SIG-M5 treated with dmso at 0.1 percent for 504 hours (cell line): ENCODE data around the gene COL4A3.
"Not testable (repeated sequence)": the region's sequence is repeated elsewhere in the genome, so short reads cannot be mapped to it uniquely, and the experiment has no call there.

ENCODE experiments used
- DNase-seq: peaks from one replicate; lab custom pipeline; 2025; ENCODE audit not compliant: unreplicated experiment; lab: John Stamatoyannopoulos, UW

COL4A3 gene

DNA sequence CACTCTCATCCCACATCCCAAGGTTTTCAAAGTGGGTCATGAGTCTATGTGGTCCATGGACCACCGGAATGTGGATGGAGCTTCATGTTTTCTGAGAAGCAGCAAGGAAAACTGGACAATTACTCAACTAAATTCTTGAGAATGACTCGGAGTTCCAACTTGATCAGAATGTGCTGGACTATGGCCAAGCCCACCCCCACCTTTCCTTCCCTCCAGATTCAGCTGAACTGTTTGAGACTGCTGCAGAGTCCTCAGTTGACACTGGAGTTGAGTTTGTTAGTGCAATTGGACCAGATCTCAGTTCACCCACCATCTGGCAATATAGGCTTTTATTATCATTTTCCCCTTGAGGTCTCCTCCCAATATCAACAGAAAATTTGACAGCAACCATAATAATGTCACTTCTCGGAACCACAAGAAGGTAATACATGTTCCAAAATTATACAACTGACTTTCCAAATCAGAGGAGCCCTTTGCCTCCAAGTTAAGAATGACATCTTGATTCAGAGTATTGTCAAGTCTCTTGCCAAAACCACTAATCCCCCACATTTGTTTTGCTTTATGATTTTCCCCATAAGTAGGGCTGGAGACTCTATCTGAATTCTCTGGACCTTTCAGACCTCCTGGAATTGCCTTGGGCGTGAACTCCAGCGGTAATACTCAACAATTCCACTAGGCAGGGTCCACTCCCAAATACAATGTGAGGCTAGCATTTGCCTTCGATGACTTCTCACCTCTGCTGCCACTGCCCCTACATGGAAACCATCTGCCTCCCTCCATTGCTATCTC is 9.2 kb upstream of the COL4A3 start:
- no peak for DNase-seq

DNA sequence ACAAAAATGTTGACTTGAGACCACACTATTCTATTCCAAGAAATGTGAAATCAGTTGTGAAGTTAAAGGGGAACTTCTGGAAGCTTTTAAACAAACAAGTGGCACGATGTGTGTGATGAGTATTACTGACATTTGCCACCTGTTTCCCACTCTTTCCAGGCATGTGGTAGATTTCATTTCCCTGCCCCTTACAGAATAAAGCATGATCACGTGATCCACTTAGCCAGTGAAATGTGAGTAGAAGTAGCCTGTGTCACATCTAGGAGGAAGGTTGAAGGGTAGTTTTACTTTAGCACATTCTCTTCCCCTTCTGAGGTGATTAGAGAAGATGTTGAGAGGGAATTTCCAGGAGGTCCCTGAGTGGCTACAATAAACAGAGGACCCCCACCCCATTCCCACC is 4.3 kb upstream of the COL4A3 start:
- DNase-seq, result no peak

DNA sequence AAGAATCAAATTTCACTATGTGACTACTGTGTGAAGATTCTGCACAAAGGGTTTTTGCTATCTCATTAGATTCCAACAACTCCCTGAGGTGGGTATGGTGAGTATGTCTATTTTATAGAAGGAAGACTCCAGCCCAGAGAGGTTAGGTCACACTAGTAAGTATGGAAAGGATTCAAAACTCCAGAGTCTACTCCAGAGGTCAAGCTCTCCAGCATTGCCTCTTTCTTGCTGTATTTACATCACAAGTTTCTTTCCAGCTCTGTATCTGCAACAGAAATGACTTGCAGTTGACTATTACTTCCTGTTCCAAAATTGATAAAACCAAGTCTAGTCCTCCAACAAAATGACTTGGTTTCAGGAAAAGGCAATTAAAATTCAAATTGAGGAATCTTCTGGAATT is 2.5 kb upstream of the COL4A3 start:
- no peak for DNase-seq

DNA sequence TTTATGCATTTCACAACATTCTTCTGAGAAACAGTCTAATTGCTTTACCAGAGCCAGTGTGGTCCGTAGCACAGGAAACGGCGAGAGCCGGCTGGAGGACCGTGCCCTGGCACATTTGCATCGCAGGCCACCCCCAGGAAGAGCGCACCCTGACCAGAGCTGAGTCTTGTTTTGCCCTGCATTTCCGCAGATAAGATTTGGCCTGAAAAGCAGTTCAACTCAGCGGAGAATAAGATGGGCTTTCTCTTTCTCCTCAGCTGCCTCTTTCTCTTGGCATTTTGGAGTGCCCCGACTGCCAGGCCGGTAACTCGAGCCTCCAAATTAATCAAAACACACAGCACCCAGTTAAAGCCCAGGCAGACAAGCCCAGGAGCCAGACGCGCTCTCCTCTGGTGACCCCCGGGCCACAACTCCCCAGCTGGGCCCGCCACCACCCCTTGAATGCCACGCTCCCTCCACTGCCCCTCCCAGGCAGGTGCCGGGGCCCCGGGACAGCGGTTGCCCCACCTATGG is 883 bp upstream of the COL4A3 start:
- no peak for DNase-seq

DNA sequence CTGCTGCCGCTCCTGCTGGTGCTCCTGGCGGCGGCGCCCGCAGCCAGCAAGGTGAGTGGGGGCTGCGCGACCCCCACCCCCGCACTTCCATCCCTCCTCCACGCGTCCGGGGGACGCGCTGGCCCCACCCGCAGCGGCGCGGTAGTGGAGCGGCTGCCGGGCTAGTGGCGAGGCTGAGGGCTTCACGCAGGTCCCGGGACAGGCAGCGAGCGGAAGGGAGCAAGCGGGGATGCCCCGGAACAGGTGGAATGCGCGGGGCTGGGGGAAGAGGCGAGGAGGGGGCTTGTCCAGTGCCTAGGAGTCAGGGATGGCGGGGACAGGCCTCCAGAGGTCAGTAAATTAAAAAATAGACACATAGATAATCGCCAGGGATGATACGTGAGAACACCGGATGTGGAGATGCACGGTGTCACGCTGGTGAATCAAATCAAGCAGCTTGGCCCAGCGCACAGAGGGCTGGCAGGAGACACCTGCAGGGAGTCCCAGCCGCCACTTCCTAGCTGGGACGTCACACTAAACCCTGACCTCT is 403 bp downstream of the COL4A3 start:
- DNase-seq, result no peak

DNA sequence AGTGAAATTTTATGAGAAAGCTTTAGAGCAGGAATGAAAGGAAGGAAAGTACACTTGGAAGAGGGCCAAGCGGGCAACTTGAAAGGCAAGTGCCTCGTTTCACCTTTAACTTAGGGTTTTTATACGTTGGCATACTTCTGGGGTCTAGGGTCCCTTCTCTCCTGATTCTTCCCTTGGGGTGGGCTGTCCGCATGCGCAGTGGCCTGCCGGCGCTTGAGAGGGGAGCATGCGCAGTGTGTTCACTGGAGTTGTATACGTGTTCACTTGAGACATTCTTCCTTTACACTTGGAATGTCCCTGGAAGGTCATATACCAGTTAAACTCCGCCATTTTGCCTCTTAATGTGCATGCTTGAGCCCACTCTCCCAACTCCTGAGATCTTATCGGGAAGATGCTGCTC is 7.4 kb downstream of the COL4A3 start:
- not testable (repeated sequence) for DNase-seq

DNA sequence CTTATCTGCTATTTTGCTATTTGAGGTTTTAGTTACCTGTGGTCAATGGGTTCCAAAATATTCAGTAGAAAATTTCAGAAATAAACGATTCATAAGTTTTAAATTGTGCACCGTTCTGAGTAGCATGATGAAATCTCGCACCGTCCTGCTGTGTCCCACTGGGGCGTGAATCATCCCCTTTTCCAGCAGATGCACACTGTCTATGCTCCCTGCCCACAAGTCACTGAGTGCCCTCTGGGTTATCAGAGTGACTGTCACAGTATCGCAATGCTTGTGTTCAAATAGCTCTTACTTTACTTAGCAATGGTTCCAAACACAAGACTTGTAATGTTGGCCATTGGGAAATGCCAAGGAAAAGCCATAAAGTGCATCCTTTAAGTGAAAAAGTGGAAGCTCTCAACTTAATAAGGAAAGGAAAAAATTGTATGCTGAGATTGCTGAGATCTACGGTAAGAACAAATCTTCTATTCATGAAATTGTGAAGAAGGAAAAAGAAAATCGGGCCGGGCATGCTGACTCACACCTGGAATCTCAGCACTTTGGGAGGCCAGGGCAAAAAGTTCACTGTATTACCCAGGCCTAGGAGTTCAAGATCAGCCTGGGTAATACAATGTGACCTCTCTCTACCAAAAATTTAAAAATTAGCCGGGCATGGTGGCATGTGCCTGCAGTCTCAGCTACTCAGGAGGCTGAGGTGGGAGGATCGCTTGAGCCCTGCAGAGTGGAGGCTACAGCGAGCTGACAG is 13.3 kb downstream of the COL4A3 start:
- no peak for DNase-seq

DNA sequence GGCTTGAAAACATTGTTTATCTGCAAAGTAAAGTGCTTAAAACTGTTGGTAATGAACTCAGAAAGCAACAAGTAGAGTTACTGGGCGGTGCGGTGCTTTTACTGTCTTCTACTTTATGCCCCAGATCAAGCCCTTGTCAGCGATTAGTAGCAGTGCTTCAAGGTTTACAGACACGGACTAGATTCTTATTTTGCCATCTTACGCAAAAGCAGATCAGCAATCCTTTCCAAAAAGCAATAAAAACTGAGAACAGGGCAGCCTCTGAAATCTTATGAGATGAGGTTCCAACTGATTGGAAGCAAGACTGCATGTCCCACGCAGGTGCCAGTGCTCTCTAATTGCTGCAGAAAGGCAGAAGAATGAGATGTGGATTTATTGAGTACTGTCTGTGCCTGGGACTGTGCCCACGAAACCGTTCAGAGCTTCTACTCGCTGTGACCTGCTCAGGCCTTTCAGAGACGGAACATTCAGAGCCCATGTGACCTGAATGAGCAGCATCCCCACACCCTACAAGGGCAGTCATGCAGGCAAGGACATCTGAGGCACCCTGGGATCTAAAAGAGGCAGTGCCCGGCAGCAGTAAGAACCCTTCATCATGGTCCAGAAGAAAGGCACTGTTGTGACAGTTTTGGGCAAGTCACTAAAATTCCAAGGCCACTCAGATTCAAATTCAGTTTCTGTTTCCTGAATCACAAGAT is 15.7 kb downstream of the COL4A3 start:
- no peak for DNase-seq

DNA sequence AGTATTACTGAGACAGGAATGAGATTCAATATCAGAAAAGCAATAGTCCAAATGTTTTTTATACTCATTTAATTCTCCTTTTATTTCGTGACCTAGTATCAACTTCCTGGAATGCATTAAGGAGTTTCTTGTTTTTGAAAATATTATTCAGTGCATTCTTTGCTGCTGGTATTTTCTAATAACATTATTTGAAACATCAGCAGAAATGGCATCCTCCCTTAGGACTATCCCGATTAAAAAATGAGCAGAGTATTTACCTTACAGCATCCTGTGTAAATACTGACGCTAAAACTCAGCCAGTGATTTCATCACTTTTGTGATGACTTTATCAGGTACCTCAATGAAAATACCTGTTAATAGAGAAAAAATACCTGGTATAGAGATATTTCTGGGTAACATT is 16.3 kb downstream of the COL4A3 start:
- no peak for DNase-seq

DNA sequence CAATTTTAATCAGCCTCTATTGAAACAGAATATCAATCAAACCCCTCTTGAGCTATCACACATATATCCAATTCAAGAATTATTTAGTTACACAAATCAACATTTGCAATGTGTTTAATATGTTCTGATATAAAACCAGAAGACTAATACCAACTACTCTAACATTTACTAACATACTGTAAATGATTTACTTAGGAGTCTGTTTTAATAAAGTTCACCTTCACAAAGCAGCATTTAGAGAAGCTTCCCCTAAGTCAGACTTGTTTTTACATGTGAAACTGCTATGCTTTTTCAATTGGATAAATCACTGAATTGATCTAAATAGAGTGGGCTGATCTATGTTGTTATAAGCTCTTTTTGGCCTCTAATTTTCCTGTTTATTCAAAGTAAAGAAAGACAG is 18.3 kb downstream of the COL4A3 start:
- no peak for DNase-seq

DNA sequence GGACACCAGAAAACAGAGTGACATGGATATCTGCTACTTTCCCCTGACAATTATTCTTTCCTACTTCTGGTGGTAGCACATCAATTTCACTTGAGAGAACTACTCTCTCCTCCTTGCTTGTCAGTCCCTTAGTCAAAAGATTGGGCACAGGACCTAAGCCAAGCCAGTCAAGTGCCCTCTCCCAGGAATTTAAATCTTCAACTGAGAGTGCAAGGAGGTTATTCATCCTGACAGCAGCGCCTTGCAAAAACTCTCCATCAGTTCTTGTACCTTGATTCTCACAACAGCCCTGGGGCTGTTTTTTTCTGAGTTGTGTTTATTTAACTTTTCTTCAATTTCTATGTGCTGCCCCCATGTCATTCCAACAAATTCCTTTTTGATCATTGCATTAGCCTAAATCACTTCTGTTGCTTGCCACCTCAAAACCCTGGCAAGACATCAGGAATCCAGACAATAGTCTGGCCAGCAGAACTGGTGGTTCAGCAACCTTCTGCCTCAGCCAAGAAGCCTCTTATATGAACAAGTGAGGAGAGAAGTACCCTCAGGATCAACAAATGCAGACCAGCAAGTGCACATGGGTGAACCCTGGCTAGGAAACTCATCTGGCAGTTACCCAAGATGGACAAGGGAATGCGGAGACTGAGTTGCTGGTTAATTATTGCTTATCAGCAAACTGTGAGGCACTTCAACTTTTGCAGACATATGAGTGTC is 19.4 kb downstream of the COL4A3 start:
- DNase-seq, result no peak

DNA sequence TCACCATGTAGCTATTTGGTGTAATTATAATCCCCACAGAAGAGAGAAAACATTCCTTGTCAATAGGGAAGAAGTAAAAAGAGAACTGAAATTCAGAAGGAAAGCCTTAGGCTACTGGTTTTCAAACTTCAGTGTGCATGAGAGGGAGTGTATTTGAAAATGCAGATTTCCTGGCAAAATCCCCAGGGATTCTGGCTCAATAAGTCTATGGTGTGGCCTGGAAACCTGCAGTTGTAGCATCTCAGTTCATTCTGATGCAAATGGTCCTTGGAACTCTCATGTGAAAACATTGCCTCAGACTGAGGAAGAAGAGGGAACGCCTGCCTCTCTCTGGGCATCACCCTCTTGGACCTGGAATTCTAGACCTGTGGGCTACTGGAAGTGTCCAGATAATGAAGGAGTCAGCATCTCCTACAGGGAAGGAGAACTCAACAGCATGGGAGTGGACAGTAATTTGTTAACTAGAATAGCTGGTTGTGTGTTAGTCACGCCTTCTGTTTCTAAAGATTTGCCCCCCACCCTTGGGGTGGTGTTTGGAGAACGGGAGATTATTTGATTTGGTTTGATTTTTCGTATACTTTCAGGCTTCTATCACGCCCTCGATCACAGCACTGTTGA is 21.3 kb downstream of the COL4A3 start:
- DNase-seq, result no peak

DNA sequence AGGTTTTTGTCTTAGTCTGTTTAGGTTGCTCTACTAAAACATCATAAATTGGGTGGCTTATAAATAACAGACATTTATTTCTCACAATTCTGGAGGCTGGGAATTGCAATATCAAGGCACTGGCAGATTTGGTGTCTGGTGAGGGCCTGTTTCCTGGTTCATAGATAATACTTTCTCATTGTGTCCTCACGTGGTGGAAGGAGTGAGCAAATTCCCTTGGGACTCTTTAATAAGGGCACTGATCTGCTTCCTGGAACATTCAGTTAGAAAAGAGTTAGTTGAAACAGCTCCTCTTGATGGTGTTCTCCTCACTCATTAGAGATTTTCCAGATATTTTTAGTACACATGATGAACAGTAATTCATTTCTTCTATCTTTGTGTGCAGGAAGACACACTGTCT is 22.3 kb downstream of the COL4A3 start:
- no peak for DNase-seq

DNA sequence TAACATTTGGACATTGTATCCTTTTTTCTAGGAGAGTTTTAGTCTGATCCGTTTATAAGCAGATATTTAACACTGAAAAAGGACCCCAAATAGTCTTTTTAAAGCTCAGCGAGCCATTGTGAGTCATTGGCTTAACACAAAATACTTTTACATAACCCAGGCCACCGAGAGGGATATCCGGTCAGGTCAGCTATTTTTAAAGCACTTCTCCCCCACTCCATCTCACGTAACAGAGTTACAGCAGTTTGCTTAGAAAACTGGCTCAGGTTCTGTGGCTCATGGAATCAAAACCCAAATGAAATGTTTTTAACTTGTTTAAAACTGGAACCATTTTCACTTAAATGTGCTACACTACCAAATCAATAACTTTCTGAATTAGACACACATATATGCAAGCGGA is 23.9 kb downstream of the COL4A3 start:
- DNase-seq, result peak; percentile 2

DNA sequence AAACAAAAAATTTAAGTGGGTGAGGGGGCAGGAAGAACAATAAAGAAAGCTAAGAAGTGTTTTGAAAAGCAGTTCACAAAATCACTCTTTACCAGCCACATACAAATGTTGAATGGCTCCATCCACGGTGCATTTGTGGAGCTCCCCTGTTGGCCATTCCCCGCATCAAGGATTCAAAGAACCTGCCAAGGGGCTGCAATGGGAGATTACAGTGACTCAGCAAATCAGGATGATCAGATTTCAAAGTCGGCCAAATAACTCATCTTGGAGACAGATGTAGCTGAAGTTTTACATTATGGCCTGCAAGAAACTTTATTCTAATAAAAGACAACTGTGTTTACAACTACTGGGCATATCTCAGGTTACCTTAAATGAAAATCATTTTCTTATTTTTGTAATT is 26.9 kb downstream of the COL4A3 start:
- DNase-seq, result no peak

DNA sequence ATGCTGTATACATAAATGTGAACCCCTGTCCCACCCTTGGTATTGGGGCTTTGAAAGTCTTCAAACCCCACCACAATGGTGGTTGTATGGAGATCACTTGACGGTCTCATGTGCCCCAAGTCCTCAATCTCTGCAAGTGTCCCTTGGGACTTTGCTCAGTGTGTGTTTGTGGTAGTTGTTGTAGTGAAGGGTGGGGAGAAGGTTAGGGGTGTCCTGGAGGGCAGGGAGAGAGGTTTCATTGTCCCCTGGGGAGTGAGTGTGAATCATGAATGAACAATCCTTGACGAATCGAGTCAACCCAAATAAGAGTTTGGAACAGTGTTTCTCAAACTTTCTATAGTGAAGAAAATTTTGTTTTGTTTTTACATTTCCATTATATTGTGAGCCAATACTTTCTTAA is 28.1 kb downstream of the COL4A3 start:
- no peak for DNase-seq

DNA sequence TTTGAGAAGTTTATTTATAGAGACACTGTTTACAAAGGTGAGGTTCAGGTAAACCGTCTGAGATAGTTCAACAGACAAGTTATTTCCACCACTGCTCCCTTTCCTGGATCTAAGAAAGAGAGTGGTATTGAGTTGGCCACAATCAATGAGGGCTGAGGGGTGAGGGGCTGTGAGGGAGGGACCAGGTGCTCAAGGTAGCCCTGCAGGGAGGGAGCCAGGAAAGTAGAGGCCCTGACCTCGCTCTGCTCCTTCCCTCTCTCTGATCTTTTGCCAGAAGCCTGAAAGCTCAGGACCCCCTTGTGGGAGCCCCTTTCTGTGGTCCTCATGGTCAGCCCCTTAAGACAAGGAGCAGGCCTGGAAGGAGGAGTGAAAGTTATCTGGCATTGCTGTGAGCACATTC is 29.8 kb downstream of the COL4A3 start:
- DNase-seq, result no peak

DNA sequence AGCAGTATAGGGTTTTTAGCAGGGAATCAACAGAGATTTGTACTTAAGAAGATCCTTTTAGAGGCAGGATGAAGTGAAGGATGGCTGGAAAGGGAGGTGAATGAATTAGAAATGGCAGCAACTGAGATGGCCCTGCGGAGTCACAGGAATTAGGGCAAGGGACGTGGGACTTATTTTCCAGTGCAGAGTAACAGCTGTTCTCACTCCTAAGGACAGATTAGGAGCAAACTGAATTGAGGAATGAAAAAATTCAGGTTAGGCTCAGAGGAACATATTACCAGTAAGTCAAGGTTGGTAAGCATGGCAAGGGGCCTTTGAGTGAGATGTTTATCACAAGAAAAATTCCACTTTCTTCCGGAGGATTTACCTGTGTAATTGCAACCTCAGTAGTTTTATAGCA is 34.4 kb downstream of the COL4A3 start:
- DNase-seq, result no peak

DNA sequence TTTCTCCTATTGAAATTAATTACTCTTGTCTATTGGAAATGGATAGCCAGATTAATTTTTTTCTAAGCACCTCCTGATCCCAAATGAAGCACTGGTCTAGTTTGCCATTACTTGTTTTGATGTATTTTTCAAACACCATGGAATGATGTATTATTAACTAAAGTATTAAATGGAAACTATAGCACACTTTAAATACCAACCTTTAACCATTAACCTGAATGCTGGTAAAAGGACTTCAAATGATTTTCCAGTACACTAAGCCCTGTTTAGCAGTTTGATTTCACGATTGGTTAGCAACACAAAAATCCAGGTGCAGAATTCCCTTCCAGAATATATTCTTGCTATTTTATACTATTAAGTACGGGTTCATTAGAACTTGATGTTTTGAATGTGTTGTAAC is 37.3 kb downstream of the COL4A3 start:
- DNase-seq, result no peak

DNA sequence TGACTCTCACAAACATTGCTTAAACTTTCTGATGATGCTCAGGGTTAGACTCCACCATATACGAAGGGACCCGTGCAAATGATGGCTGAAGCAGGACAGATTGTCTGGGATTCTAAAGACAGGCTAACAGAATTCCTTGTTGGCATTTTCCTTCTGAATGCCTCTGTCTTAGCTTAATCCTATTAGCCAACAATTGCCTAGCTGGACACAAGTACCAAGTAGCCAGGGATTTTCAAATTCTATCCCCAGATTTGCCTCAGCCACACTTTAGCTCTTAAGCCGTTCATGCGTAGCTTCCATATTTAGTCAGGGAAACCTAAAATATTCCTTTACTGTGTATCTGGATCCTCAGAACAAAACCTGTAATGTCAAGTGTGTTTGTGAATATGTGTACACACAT is 40.0 kb downstream of the COL4A3 start:
- DNase-seq, result no peak

DNA sequence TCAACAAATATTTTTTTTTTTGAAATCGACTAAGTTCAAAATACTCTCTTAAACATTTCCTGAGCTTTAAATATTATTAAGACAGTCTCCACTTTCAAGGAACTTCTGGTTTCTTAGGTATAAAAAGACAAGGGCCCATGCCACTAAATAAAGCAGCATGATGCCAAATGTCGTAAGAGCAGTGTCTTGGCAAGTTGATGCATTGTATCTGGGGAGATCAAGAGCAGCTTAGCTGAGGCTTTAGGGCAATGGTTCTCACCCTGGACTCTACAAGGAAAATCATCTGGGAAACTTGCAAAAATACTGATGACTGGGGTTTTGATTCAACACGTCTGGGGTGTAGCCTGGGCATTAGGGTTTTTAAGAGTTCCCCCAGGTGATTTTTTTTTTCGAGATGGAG is 41.3 kb downstream of the COL4A3 start:
- no peak for DNase-seq
